ENCODE data around the gene AIFM3. TPM values are rescaled to one million over a fixed set of nuclear protein-coding genes. Genes with fewer than 3 reads are reported as not detected.

The AIFM3 gene
- total RNA-seq, 3 donors from 2014 or later, result 1.6 to 3.3 (median 2.2) TPM

DNA sequence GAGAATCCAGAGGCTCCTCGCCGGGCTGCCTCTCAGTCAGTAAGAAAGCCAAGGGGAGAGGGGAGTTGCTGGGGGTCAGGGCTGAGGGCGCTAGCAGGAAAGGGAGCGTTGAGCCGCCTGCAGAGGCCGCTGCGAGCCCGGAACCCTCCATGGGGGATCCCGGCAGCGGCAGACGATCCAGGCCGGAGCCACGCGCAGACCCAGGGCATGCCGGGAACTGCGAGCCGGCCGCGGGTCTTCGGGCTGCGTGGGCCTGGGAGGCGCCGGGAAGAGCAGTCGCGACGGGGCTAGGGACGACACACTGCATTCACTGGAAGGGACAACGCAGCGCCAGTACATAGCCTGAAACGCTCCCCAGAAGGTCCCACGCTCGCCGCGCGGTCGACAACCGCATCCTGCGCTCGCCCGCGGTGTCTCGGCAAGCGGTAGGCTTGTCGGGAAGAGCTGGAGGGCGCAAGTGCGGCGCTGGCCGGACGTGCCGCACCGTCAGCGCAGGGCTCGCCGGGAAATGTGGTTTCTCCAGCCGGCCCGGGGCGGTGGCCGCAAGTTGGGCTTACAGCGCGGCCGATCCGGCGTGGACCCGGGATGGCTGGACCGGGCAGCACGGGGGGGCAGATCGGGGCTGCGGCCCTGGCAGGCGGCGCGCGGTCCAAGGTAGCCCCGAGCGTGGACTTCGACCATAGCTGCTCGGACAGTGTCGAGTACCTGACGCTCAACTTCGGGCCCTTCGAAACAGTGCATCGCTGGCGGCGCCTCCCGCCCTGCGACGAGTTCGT is 14.9 kb downstream of the AIFM3 start, which contains the start of gene LZTR1:
TSS of gene LZTR1 (plus strand) at position 511 of the 776 bp plus-strand sequence. CDS start at position 586, 75 bp downstream.
- Histone ChIP-seq H3K4me3 (peak within 1 kb of the TSS; percentile 85 to 92 (median 86)), H3K4me1 (peaks cover 4 to 21% of the 10 kb centered on the region in 2 donors), H3K27me3 (no peaks in the 10 kb centered on the region), H3K36me3 (no peaks in the 10 kb centered on the region), H3K27ac (peak within 1 kb of the TSS; percentile 92), H3K9me3 (no peaks in the 10 kb centered on the region)
- DNase-seq (ENCODE audit: low spot score in 2 of 2), result peak; percentile 60 to 76
- peak; percentile 85 for TF ChIP-seq POLR2A (IDR thresholded peaks at IDR 0.05)
- TF ChIP-seq POLR2AphosphoS5 (IDR thresholded peaks at IDR 0.05), result peak; percentile 92 to 97 (median 97)
- TF ChIP-seq, protein P1, sequence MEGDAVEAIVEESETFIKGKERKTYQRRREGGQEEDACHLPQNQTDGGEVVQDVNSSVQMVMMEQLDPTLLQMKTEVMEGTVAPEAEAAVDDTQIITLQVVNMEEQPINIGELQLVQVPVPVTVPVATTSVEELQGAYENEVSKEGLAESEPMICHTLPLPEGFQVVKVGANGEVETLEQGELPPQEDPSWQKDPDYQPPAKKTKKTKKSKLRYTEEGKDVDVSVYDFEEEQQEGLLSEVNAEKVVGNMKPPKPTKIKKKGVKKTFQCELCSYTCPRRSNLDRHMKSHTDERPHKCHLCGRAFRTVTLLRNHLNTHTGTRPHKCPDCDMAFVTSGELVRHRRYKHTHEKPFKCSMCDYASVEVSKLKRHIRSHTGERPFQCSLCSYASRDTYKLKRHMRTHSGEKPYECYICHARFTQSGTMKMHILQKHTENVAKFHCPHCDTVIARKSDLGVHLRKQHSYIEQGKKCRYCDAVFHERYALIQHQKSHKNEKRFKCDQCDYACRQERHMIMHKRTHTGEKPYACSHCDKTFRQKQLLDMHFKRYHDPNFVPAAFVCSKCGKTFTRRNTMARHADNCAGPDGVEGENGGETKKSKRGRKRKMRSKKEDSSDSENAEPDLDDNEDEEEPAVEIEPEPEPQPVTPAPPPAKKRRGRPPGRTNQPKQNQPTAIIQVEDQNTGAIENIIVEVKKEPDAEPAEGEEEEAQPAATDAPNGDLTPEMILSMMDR (IDR thresholded peaks at IDR 0.05), result peak in 2 of 3 donors; percentile 24 to 35
- intact Hi-C loops (cut with DNase I; ENCODE audit: low total_unique reads), result no loop called here

DNA sequence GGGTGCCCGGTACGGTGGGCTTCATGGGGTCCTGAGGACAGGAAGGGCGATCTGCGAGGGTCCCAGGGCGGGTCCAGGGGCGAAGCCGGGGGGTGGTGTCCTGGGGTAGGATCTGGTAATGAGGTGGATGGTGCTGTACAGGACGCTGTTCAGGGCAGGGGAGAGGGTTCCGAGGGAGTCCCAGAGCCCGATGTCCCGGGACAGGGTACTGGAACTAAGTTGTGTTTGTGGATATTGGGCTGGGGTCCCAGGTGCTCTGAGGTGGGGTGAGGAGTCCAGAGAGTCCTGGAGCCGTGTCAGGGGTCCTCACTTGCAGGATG is 15.5 kb downstream of the AIFM3 start:
- Histone ChIP-seq H3K4me3 (peak overlapping the region; percentile 85 to 92 (median 86)), H3K9me3 (no peaks in the 10 kb centered on the region), H3K27ac (peak overlapping the region; percentile 92), H3K36me3 (no peaks in the 10 kb centered on the region), H3K4me1 (peaks cover 4 to 21% of the 10 kb centered on the region in 2 donors), H3K27me3 (no peaks in the 10 kb centered on the region)
- no peak for TF ChIP-seq POLR2AphosphoS5 (IDR thresholded peaks at IDR 0.05)
- TF ChIP-seq, protein P1 (IDR thresholded peaks at IDR 0.05), result no peak
- TF ChIP-seq POLR2A (IDR thresholded peaks at IDR 0.05), result no peak
- DNase-seq (ENCODE audit: low spot score in 2 of 2), result no peak
- intact Hi-C loops (cut with DNase I; ENCODE audit: low total_unique reads), result no loop called here

DNA sequence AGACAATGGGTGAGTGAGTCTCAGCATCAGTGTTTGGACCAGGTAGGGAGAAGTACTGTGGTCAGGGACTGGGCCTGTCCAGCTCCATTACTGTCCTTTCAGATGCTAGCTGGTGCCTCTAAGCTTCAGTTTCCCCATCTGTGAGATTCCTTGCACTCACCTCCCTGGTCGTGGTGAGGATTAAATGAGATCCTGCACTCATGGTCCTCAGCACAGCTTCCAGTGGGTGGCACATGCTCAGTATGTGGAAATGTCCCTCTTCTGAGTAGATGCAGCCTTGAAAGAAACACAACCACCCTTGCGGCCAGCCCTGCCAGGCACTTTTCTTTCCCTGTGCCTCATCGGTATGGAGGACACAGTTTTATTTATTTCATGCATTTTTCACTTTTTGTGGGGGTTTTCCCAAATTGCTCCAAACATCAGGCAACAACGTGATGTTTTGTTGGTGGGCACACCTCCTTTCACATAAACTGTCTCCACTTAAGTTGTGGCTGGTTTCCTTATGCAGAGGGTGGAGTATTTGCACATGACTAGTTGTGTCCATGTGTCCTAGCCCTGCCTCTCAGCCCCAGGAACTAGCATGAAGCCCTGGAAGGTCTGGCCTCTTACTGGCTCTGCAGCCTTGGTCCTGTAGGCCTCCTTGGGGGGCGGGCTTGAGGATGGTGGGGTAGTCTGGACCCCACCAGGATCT is 16.2 kb downstream of the AIFM3 start:
- Histone ChIP-seq H3K4me1 (peaks cover 4 to 21% of the 10 kb centered on the region in 2 donors), H3K9me3 (no peaks in the 10 kb centered on the region), H3K4me3 (peak overlapping the region; percentile 85 to 92 (median 86)), H3K27me3 (no peaks in the 10 kb centered on the region), H3K27ac (no peak overlapping the region), H3K36me3 (no peaks in the 10 kb centered on the region)
- TF ChIP-seq POLR2AphosphoS5 (IDR thresholded peaks at IDR 0.05) (no peak), POLR2A (IDR thresholded peaks at IDR 0.05) (no peak)
- TF ChIP-seq, protein P1 (IDR thresholded peaks at IDR 0.05), result no peak
- intact Hi-C loops (cut with DNase I; ENCODE audit: low total_unique reads), result no loop called here
- DNase-seq (ENCODE audit: low spot score in 2 of 2), result no peak

DNA sequence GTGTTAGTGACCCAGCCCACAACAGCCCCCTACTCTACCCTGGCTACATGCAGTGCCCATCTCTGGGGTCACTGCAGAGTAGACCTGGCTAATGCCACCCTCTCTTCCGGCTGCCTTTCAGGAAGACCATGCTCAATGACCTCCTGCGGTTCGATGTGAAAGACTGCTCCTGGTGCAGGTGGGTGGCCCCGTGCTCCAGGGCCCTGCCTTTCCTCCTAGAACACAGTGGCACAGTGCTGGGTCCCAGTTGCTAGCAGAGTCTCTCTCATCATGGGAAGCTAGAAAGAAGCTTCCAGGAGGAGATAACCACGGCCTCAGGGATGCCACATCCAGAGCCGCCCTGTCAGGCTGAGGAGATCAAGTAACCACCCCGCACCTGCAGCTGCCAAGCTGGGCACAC is 18.7 kb downstream of the AIFM3 start:
- no peak overlapping the region for H3K27ac ChIP-seq
- no peaks in the 10 kb centered on the region for H3K9me3 ChIP-seq
- TF ChIP-seq POLR2AphosphoS5 (IDR thresholded peaks at IDR 0.05) (no peak), POLR2A (IDR thresholded peaks at IDR 0.05) (no peak)
- TF ChIP-seq, protein P1 (IDR thresholded peaks at IDR 0.05), result no peak
- no peaks in the 10 kb centered on the region for H3K36me3 ChIP-seq
- H3K4me3 ChIP-seq, result no peak overlapping the region
- intact Hi-C loops (cut with DNase I; ENCODE audit: low total_unique reads), result loop anchor here (5.0 kb wide), 1 partner anchor 1017 kb away; no protein-coding TSS in a partner anchor
- H3K27me3 ChIP-seq, result no peaks in the 10 kb centered on the region
- DNase-seq (ENCODE audit: low spot score in 2 of 2), result no peak
- H3K4me1 ChIP-seq, result peaks cover 0 to 15% of the 10 kb centered on the region in 2 donors

DNA sequence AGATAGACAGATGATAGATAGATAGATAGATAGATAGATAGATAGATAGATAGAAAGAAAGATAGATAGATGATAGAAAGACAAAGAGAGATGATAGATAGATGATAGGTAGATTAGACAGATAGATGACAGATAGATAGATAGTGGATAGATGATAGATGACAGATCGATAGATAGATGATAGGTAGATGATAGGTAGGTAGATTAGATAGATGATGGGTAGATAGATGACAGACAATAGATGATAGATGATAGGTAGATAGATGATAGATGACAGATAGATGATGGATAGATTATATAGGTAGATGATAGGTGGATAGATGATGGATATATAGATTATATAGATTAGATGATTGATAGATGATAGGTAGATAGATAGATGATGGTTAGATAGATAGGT is 19.3 kb downstream of the AIFM3 start:
- H3K9me3 ChIP-seq, result no peaks in the 10 kb centered on the region
- H3K36me3 ChIP-seq, result no peaks in the 10 kb centered on the region
- H3K27ac ChIP-seq, result no peak overlapping the region
- no peaks in the 10 kb centered on the region for H3K27me3 ChIP-seq
- TF ChIP-seq POLR2AphosphoS5 (IDR thresholded peaks at IDR 0.05), result no peak
- no peak overlapping the region for H3K4me3 ChIP-seq
- intact Hi-C loops (cut with DNase I; ENCODE audit: low total_unique reads), result loop anchor here (5.0 kb wide), 1 partner anchor 1016 kb away; no protein-coding TSS in a partner anchor
- no peak for DNase-seq (ENCODE audit: low spot score in 2 of 2)
- peaks cover 0 to 10% of the 10 kb centered on the region in 2 donors for H3K4me1 ChIP-seq
